GM21360 (cell line): ENCODE measurements around the gene HEATR5A.
A peak's percentile ranks its signal among the peaks of the same experiment; 100 is the strongest.
"Not testable (repeated sequence)": the region's sequence is repeated elsewhere in the genome, so short reads cannot be mapped to it uniquely, and the experiment has no call there.

ENCODE experiments used
- ATAC-seq: cut with Tn5 transposase; IDR thresholded peaks from one replicate; pipeline ENCODE4 v1.9.1; 2021; ENCODE audit warnings: mild to moderate bottlenecking, moderate library complexity; ENCODE audit not compliant: unreplicated experiment

HEATR5A gene

DNA sequence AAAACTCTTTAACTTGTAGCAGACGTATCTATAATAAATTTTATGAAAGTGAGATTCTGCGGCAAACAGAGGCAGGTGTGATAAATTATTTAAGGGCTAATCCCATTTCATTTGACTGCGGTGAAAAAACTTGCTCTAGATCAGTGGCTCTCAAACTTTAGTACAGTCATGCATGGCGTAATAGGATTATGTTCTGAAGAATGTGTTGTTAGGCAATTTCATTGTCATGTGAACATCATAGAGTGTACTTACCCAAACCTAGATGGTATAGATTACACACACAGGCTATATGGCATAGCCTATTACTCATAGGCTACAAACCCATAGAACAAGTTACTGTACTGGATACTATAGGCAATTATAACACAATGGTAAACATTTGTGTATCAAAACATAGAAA is 83.7 kb downstream of the HEATR5A start:
- no peak for ATAC-seq

DNA sequence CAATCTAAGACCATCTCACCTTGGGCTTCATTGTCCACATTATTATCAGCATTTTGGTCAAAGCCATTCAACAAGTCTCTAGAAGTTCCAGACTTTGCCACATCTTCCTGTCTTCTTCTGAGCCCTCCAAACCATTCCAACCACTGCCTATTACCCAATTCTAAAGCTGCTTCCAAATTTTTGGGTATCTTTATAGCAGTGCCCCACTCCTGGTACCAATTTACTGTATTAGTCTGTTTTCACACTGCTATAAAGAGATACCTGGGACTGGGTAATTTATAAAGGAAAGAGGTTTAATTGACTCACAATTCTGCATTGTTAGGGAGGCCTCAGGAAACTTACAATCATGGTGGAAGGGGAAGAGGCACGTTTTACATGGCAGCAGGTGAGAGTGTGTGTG is 89.0 kb downstream of the HEATR5A start:
- not testable (repeated sequence) for ATAC-seq

DNA sequence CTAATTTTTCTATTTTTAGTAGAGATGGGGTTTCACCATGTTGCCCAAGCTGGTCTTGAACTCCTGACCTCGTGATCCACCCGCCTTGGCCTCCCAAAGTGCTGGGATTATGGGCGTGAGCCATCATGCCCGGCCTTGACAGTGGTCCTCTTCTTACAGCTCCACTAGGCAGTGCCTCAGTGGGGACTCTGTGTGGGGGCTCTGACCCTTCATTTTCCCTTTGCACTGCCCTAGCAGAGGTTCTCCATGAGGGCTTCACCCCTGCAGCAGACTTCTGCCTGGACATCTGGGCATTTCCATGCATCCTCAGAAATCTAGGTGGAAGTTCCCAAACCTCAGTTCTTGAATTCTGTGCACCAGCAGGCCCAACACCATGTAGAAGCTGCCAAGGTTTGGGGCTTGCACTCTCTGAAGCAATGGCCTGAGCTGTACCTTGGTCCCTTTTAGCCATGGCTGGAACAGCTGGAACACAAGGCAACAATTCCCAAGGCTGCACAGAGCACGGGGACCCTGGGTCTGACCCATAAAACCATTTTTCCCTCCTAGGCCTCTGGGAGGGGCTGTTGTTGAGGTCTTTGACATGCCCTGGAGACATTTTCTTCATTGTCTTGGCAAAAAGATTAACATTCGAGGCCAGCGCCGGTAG is 90.4 kb downstream of the HEATR5A start:
- not testable (repeated sequence) for ATAC-seq

DNA sequence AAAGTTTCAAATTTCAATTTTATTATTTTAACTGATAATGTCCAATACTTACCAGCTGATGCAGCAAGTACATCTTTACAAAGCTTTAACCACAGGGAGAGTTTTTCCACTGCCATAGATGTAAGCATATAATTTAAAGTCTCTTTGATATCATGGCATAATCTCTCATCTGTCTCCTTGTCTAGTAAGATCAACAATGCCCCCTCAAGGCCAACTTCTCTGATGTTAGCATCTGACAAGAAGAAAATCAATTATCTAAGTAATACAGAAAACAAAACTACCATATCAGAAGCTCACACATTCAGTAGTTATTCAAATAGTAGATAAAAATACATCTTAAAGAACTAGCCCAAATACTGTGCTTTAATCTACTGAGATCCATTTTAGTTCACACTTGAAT is 94.2 kb downstream of the HEATR5A start:
- ATAC-seq: no peak

DNA sequence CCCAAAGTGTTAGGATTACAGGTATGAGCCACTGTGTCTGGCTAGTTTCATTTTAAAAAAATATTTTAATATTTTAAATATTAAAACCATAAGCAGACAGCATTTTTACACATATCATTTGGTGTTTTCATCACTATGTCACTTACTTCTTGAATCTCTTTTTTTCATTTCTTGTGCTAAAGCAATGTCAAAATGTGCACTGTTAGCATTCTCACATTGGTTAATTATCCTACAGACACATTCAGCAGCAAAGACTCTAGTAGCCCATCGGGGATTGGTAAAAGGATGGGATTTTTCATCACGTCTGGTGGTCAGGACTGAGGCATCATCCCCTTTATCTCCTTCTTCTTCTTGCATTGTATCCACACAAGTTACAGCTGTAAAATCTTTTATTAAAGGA is 96.9 kb downstream of the HEATR5A start:
- no peak for ATAC-seq

DNA sequence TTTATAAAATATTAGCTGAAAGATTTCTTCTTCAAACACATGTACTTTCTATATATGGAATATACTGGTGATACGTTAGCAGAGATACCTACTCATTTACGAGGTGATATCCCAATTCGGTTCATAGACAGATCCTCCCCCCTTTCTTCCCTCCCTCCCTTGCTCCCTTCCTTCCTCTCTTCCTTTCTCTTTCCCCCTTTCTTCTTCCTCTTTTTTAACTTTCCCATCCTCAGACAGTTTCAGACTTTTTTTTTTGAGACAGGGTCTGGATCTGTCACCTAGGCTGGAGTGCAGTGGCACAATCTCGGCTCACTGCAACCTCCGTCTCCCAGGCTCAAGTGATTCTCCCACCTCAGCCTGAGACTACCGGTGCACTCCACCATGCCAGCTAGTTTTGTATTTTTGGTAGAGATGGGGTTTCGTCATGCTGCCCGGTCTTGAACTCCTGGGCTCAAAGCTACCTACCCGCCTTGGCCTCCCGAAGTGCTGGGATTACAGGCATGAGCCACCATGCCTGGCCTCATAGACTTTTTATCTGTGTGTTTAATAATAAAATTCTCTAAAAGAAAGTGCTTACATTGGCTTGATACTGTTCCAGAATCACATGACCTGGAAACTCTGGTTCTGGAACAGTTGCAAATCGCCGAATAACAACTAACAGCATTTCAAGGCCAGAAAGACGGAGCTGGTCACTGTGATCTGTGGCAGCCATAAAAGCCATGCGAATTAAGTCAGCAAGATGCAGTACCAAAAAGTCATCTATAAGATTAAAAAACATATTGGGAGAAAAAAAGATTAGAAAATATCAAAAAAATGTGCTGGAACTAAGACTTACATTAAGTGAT is 99.2 kb downstream of the HEATR5A start:
- no peak for ATAC-seq

DNA sequence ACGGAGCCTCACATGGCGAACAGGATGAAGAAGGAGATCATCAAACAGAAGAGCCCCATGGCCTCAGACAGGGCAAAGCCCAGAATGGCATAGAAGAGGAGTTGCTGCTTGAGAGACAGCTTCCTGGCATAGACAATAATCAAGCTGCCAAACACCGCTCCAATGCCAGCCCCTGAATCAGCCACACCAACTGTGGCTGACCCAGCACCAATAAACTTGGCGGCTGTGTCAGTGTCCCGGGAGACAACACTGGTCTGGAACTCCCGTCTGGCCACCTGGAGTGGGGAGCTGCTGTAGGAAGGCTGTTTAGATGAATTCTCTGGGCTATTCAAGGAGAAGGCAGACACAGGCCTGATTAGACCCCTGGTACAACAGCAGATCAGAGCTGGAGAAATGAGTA is 100.1 kb downstream of the HEATR5A start:
- no peak for ATAC-seq

DNA sequence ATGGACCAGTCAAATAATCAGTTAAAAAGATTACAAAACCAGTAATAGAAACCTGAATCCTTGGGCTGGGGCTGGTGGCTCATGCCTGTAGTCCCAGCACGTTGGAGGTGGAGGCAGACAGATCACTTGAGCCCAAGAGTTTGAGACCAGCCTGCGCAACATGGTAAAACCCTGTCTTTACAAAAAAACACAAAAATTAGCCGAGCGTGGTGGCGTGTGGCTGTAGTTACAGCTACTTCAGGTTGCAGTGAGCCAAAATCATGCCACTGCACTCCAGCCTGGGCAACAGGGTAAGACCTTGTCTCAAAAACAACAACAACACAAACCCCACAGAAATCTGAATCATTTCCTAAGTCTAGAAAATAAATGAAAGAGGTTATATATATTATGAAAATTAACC is 100.6 kb downstream of the HEATR5A start:
- ATAC-seq: no peak

DNA sequence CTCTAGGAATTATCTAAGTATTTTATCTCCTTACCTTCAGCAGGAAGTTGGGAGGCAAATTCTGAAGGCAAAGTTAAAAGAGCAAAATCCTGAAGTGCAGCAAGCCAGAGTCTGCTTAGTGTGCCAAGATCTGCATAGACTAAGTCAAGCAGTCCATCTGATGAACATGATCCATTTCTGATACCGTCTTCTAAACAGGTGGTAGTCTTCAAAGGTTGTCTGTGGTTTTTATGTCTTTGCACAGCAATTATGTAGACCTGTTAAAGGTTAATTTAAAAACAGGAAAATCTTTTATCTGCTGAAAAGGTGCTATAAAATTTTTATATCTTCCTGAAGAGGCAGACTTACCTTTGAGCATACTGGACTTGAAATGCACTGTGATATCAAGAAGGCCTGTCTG is 107.4 kb downstream of the HEATR5A start:
- no peak for ATAC-seq

DNA sequence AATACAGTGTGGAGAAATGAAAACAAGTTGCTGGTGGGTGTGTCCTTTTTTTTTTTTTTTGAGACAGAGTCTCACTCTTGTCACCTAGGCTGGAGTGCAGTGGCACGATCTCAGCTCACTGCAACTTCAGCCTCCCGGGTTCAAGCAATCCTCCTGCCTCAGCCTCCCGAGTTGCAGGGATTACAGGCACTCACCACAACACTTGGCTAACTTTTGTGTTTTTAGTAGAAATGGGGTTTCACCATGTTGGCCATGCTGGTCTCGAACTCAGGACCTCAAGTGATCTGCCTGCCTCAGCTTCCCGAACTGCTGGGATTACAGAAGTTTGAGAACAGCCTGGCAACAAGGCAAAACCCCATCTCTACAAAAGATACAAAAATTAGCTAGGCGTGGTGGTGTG is 108.0 kb downstream of the HEATR5A start:
- not testable (repeated sequence) for ATAC-seq

DNA sequence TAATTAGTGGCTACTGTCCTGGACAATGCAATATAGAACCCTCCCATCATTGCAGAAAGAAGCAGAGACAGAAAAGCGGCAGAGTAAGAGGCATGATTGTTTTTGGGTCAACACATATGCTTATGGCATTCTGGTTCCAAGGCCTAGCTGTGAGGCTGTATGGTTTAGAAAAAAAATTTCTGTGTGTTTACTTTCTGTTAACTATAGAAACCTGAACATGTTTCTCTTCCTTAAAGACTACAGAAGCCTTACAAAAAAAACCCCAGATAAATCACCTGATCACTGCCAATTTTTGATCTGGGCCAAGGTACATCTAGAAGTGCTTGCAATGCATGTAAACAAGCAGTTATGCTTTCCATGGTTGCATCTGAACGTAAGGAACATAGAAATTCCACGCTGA is 112.7 kb downstream of the HEATR5A start:
- ATAC-seq: no peak

DNA sequence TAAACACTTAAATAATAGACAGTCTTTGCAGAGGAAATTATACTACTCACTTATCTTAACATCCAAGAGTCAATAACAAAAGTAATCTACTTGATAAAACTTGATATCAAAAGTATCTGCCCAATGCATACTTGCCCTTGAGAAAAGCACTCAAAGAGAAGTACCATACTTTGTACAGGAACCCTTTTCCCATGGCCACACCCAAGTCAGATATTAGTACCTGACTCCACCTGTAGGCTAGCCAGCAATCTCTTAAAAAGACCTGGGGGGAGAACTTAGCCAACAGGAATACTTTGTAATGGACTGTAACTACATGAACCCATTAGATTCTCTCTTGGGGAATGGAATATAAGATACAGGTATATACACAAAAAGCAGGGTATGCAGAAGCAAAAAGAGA is 113.2 kb downstream of the HEATR5A start:
- ATAC-seq: no peak

DNA sequence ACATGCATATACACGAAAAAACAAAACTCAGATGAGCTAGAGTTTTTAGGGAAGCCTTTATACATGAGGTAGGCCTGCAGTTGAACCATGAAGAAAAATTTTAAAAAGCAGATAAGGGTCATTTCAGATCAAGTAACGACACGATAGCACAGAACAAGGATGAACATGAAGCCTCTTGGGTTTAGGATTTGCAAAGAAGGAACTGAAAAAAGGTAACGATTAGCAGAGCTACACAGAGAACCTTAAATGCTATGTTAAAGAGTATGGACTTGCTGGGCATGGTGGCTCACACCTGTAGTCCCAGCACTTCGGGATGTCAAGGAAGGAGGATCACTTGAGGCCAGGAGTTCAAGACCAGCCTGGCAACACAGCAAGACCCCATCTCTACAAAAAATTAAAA is 116.7 kb downstream of the HEATR5A start:
- ATAC-seq: no peak

DNA sequence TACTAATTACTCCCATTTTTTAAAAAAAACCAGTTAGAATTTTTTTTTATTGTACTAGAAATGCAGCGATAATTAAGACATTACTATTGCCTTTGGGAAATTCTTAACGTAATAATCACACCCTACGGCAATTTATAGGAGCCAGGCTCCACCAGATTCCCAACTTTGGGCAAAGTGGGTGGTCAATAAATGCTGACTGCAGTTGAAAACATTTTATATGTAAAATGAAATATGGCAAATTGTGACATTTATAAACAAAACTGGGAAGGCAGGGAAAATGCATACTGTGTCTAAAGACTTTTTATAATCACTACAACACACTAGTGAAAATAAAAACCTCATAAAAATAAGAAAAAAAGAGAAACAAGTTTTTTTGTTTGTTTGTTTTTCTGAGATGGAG is 119.5 kb downstream of the HEATR5A start:
- ATAC-seq: no peak

DNA sequence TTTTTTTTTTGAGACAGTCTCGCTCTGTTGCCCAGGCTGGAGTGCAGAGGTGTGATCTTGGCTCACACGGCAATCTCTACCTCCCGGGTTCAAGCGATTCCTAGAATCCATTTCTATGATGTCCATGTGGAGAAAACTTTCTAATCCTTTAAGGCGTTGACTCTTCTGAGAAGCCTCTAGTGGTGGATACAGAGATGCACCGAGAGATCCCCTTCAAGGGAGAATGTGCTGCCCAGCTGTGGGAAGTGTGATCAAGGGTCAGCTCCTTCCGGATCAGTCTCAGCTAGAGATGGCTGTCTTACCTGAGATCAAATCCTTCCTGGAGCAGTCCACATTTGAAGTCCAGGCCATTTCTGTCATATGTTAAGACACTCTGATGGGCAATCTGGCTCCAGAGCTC is 120.1 kb downstream of the HEATR5A start:
- ATAC-seq: no peak

DNA sequence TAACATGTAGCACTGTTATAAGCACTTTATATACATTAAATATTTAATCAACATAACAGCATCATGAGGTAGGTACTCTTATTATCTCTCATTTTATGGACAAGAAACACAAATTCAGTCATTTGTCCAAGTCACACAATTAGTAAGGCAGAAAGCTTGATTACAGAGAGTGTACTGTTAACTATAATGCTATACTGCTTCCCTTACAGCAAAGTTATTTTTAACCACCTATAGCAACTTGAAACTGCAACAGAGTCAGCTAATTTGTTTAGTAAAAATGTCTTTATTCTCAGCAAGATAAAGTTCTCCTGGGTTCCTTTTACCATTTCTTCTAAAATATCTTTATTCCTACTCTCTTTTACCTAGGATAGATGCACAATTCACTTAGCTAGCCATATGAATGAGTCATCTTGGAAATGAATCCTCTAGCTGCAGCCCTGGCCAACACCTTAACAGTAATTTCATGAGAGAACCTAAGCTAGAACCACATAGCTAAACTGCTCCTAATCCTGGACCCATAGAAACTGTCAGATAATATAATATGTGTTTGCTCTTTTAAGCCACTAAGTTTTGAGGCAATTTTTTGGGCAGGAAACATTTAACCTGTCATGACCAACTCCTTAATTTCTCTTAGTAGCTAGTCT is 122.5 kb downstream of the HEATR5A start:
- ATAC-seq: peak; percentile 72

DNA sequence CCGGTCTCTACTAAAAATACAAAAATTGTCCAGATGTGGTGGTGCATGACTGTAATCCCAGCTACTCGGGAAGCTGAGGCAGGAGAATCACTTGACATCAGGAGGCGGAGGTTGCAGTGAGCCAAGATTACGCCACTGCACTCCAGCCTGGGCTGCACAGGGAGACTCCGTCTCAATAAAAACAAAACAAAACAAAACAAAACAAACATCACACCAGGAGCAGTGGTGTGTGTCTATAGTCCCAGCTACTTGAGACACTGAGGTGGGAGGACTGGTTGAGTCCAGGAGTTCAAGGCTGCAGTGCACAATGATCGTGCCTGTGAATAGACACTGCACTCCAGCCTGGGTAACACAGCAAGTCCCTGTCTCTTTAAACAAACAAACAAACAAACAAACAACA is 123.2 kb downstream of the HEATR5A start:
- no peak for ATAC-seq

DNA sequence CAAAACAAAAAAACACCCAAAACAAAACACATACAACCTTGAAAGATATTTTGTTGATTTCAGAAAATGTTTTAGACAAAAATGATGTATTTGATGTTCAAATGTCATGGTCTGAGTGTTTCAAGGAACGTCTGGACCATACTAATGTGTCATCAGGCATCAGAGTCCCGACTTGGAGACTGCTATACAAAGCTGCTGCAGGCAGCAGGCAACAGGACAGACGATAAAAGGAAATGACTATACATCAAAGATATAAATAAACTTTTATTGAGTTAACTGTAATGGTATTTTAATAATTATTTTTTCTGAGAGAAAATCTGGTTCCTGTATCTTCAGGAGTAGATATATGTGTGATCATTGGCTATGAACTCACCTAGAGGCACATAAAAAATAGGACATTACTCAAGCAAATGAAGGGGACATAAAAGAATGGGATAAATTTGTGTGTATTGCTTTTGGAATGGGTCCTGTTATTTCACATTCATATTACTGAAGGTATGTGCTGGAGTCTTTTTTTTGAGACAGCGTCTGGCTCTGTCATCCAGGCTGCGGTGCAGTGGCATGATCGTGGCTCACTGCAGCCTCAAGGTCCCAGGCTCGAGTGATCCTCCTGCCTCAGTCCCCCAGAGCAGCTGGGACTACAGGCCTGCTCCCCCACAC is 125.5 kb downstream of the HEATR5A start:
- ATAC-seq: no peak

DNA sequence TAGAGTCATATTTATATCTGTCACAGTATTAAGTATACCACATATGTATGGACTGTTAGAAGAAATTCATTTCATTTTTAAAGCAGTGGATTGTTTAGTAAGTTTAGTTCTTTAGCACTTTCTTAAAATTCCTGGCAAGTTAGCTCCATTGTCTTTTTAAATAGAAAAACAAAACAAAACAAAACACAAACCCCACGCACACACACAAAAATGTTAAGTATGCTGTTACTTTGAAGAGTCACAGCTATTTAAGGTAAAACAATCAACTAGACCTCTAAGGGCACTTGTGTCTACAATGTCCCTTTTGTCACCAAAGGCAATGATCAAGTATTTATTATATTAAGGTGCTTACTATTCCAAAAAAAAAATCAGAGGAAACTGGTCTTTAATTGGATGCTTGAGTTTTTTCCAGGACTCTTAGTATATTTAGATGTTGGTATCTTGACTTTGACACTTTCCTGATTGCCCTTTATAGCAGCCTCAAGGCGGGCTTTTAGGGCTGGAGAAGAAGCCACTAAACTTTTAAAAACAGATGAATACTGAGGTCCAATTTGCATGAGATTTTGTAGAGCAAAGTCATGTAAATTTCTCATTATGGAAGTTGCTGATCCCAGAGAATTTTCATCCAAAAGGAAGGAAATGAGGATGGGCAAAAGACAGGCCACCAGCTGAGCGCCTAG is 127.3 kb downstream of the HEATR5A start:
- ATAC-seq: no peak

DNA sequence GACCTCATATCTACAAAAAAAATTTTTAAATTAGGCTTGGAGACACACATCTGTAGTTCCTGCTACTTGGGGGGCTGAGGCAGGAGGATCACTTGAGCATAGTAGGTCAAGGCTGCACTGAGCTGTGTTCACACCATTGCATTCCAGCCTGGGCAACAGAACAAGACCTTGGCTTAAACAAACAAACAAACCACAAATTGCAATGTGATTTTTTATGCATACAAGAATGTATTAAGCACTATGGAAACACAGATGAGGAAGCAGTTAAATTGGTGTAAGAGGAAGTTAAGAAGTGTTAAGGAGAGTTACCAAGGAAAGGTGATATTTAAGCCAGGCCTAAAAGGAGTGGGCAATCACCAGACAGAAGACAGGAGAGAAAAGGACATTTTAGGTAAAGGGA is 129.1 kb downstream of the HEATR5A start:
- no peak for ATAC-seq
